Stimulated activated CD4-positive, alpha-beta T cell treated with anti-CD3 and anti-CD28 coated beads, TNF-alpha, amount 100 ng/mL, for 4 hours (primary cell): ENCODE data around the gene CNTNAP2.

Source experiments
- DNase-seq, 3 experiments: peaks; one replicate each; pipeline ENCODE4 v3.0.0-alpha.2; 2020; ENCODE audit warnings: low read depth in 3 of 3

The CNTNAP2 gene

GRCh38 chr7:146417176-146417575 is 300.6 kb downstream of the CNTNAP2 start:
- no peak for DNase-seq

GRCh38 chr7:146423446-146423845 is 306.8 kb downstream of the CNTNAP2 start:
- no peak for DNase-seq

- no peak for DNase-seq
These were observed 307.5 kb downstream of the CNTNAP2 start for GRCh38 chr7:146424084-146424483.

- DNase-seq = no peak
These were observed 316.9 kb downstream of the CNTNAP2 start for GRCh38 chr7:146433501-146433900.

GRCh38 chr7:146443102-146443501 is 326.5 kb downstream of the CNTNAP2 start:
- no peak for DNase-seq

GRCh38 chr7:146449625-146450024 is 333.0 kb downstream of the CNTNAP2 start:
- DNase-seq = no peak

- DNase-seq = no peak
These were observed 338.6 kb downstream of the CNTNAP2 start for GRCh38 chr7:146455091-146455655.

- no peak for DNase-seq
These were observed 362.4 kb downstream of the CNTNAP2 start for GRCh38 chr7:146479040-146479439.

- no peak for DNase-seq
These were observed 369.9 kb downstream of the CNTNAP2 start for GRCh38 chr7:146486519-146486918.

- no peak for DNase-seq
These were observed 375.4 kb downstream of the CNTNAP2 start for GRCh38 chr7:146492017-146492416.

GRCh38 chr7:146494952-146495596 is 378.5 kb downstream of the CNTNAP2 start:
- no peak for DNase-seq

GRCh38 chr7:146496657-146497056 is 380.1 kb downstream of the CNTNAP2 start:
- no peak for DNase-seq

- no peak for DNase-seq
These were observed 383.4 kb downstream of the CNTNAP2 start for GRCh38 chr7:146499970-146500369.

GRCh38 chr7:146503844-146504243 is 387.2 kb downstream of the CNTNAP2 start:
- no peak for DNase-seq

GRCh38 chr7:146510088-146510680 is 393.6 kb downstream of the CNTNAP2 start:
- no peak for DNase-seq

- no peak for DNase-seq
These were observed 397.7 kb downstream of the CNTNAP2 start for GRCh38 chr7:146514304-146514703.

- DNase-seq = no peak
These were observed 412.0 kb downstream of the CNTNAP2 start for GRCh38 chr7:146528581-146528980.

GRCh38 chr7:146539836-146540235 is 423.2 kb downstream of the CNTNAP2 start:
- no peak for DNase-seq

GRCh38 chr7:146542101-146542500 is 425.5 kb downstream of the CNTNAP2 start:
- DNase-seq = no peak

GRCh38 chr7:146544748-146545147 is 428.1 kb downstream of the CNTNAP2 start:
- no peak for DNase-seq

- DNase-seq = no peak
These were observed 432.2 kb downstream of the CNTNAP2 start for GRCh38 chr7:146548816-146549215.

GRCh38 chr7:146554556-146554955 is 438.0 kb downstream of the CNTNAP2 start:
- DNase-seq = no peak

- DNase-seq = no peak
These were observed 441.4 kb downstream of the CNTNAP2 start for GRCh38 chr7:146557971-146558469.
